H54 (cell line): ENCODE data around the gene UBL5.

Source experiments
- DNase-seq: peaks from one replicate; pipeline ENCODE4 v3.0.0; 2011; ENCODE audit warnings: low spot score, mixed read lengths; ENCODE audit not compliant: insufficient read length
- FAIRE-seq: peaks from 3 replicates; lab custom pipeline; 2011; peaks lifted over from hg19 to GRCh38; lab: Jason Lieb, UNC
- POLR2A ChIP-seq: IDR thresholded peaks from 2 replicates; pipeline ENCODE4 v1.6.1; 2011; ENCODE audit warnings: low read depth, mild to moderate bottlenecking, low read length

Gene UBL5

DNA sequence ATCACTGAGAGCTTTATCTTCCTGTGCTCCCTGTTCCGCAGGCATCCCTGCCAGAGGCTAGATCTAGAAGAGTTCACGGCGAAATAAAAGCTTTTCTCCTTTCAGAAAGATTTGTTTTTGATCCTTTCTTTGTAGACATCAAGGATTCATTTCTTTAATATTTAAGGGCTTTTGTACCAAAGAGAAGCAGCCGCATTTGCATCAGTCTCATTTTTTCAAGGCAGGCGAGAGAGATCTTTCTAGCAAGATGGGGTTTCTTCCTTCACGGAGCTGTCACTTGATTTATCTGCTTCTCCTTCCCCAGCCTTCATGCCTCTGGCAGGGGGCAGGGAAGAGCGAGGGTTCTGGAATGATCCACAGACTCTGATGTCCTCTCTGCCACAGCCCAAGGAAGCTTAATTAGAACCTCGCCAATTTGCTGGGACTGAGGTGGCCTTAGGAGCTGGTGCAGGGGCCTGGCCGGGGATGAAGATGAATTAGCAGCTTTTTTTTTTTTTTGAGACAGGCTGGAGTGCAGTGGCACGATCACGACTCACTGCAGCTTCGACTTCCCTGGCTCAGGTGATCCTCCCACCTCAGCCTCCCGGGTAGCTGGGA, 47.4 kb downstream of the UBL5 start:
- TF ChIP-seq POLR2A: no peak
- DNase-seq (no peak), FAIRE-seq (no peak)

DNA sequence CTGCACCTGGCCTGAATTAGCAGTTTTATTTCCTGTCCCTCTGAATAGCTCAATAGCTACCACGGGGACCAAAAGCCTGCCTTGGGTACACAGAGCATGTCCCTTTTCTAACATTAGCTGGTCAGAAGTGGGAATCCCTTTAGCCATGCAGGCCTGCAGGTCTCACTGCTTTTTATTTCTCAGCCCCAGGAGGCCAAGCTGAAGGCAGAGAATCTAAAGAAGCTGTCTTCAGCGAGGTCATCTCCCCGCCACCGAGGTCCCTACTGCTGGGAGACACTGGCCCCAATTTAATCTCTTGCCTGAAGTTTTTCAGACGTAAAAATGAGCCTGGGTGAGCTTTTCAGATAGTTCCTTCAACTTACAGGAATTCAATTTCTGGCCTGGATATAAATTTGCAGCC, 48.1 kb downstream of the UBL5 start:
- FAIRE-seq: no peak
- DNase-seq: no peak
- TF ChIP-seq POLR2A: no peak

DNA sequence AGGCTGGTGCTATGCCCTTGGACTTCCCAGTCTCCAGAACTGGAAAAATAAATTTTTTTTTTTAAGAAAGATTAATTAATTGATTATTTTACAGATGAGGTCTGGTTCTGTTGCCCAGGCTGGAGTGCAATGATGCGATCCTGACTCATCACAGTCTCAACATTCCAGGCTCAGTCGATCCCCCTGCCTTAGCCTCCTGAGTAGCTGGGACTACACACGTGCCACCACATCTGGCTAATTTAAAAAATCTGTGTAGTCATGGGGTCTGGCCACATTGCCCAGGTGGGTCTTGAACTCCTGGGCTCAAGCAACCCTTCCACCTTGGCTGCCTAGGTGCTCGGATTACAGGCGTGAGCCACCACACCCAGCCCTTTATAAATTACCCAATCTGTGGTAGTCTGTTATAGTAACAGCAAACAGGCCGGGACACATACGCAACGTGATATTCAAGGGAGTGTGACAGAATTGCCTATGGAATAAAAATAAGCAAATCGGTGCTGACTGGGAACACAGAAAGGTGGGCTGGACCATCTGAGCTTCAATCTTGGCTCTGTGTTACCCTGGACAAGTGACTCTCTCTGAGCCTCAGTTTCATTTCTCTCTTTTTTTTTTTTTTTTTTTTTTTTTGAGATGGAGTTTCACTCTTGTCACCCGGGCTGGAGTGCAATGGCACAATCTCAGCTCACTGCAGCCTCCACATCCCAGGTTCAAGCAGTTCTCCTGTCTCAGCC, 50.2 kb downstream of the UBL5 start:
- DNase-seq (no peak), FAIRE-seq (no peak)
- no peak for TF ChIP-seq POLR2A

DNA sequence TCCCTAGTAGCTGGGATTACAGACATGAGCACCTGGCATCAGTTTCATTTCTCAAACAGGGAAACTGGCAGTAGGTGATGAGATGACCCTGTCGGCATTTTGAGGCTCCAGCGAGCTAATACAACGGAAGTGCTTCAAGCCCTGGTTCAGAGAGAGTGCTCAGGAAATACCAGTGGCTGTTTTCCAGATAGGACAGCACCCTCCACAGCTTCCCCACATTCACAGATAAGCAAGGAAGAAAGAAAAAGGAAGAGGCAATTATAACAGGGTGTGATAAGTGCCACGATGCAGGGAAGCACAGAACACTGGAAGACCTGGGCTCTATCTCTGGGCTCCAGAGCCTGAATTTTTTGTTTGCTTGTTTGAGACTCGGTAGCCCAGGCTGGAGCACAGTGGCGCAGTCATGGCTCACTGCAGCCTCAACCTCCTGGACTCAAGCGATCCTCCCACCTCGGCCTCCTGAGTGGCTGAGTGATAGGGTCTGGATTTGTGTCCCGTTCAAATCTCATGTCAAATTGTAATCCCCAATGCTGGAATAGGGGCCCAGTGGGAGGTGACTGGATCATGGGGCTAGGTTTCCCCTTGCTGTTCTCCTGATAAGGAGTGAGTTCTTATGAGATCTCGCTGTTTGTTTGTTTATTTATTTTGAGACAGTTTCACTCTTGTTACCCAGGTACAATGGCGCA, 50.9 kb downstream of the UBL5 start:
- no peak for TF ChIP-seq POLR2A
- no peak for FAIRE-seq
- no peak for DNase-seq
